Transverse colon (tissue), 4 donors: ENCODE data around the gene DTNBP1.

Source experiments
- EP300 ChIP-seq: sonication (generic); formaldehyde crosslinking; IDR thresholded peaks from one replicate; pipeline ENCODE4 v1.6.1; 2017; ENCODE audit warnings: antibody characterized with exemption, low read depth
- POLR2A ChIP-seq: fragments of 450-650 bp; IDR thresholded peaks from one replicate; pipeline ENCODE4 v1.6.1; 2016; ENCODE audit warnings: antibody characterized with exemption, mild to moderate bottlenecking, moderate library complexity
- POLR2AphosphoS5 ChIP-seq, 3 donors: sonication (generic); formaldehyde crosslinking; IDR thresholded peaks; one replicate each; pipeline ENCODE4 v1.6.1; 2016; ENCODE audit warnings: antibody characterized with exemption in 3 of 3
- TF ChIP-seq, protein P1 (sequence below), 5 experiments: fragments of 200-600 bp in 3 of 5; fragments of 450-650 bp in 2 of 5; sonication (generic) in 3 of 5; IDR thresholded peaks; 1 replicate in 2 of 5; 2 replicates in 3 of 5; pipeline ENCODE4 v1.5.1; 2016 to 2017; ENCODE audit warnings: antibody characterized with exemption in 5 of 5, inconsistent platforms in 3 of 5, mild to moderate bottlenecking in 2 of 5, moderate library complexity in 1 of 5

GRCh38 chr6:15602154-15602553, 60.7 kb downstream of the DTNBP1 start:
- TF ChIP-seq, protein P1, sequence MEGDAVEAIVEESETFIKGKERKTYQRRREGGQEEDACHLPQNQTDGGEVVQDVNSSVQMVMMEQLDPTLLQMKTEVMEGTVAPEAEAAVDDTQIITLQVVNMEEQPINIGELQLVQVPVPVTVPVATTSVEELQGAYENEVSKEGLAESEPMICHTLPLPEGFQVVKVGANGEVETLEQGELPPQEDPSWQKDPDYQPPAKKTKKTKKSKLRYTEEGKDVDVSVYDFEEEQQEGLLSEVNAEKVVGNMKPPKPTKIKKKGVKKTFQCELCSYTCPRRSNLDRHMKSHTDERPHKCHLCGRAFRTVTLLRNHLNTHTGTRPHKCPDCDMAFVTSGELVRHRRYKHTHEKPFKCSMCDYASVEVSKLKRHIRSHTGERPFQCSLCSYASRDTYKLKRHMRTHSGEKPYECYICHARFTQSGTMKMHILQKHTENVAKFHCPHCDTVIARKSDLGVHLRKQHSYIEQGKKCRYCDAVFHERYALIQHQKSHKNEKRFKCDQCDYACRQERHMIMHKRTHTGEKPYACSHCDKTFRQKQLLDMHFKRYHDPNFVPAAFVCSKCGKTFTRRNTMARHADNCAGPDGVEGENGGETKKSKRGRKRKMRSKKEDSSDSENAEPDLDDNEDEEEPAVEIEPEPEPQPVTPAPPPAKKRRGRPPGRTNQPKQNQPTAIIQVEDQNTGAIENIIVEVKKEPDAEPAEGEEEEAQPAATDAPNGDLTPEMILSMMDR (IDR thresholded peaks at IDR 0.05) = no peak
- no peak for TF ChIP-seq POLR2A
- TF ChIP-seq POLR2AphosphoS5 (IDR thresholded peaks at IDR 0.05) = no peak
- TF ChIP-seq EP300 = no peak
